Liver (tissue), 9 donors: ENCODE data around the gene GPN1. TPM values are rescaled to one million over a fixed set of nuclear protein-coding genes. Genes with fewer than 3 reads are reported as not detected.

Experiments
- DNase-seq: peaks from one replicate; pipeline ENCODE4 v3.0.0-alpha.2; 2017; ENCODE audit warnings: low spot score
- H3K27ac ChIP-seq, 2 donors: one replicate each; pipeline ENCODE4 v1.7.0; 2013; ENCODE audit warnings: inconsistent platforms in 2 of 2, low read length in 2 of 2, control low read depth in 1 of 2, low read depth in 1 of 2, mild to moderate bottlenecking in 1 of 2
- H3K27me3 ChIP-seq, 4 donors: one replicate each; pipeline versions ENCODE4 v1.6.1 to v1.7.0; 2013; ENCODE audit warnings: low read length in 3 of 4, inconsistent platforms in 1 of 4, mild to moderate bottlenecking in 1 of 4, moderate library complexity in 1 of 4; ENCODE audit not compliant: control insufficient read depth in 4 of 4, insufficient read depth in 4 of 4
- H3K36me3 ChIP-seq, 4 donors: one replicate each; pipeline versions ENCODE4 v1.6.1 to v1.7.0; 2013; ENCODE audit warnings: low read length in 3 of 4, mild to moderate bottlenecking in 3 of 4, low read depth in 1 of 4, moderate library complexity in 1 of 4; ENCODE audit not compliant: control insufficient read depth in 4 of 4, insufficient read depth in 3 of 4
- H3K4me1 ChIP-seq, 4 donors: one replicate each; pipeline versions ENCODE4 v1.6.1 to v1.7.0; 2013; ENCODE audit warnings: low read length in 3 of 4, mild to moderate bottlenecking in 3 of 4, moderate library complexity in 1 of 4; ENCODE audit not compliant: control insufficient read depth in 4 of 4, insufficient read depth in 4 of 4
- H3K4me3 ChIP-seq, 3 donors: one replicate each; pipeline versions ENCODE4 v1.6.1 to v1.7.0; 2013; ENCODE audit warnings: low read length in 3 of 3, control low read depth in 1 of 3, low read depth in 1 of 3, mild to moderate bottlenecking in 1 of 3
- H3K9ac ChIP-seq, 2 donors: one replicate each; pipeline ENCODE4 v1.7.0; 2013; ENCODE audit warnings: low read length in 2 of 2, mild to moderate bottlenecking in 2 of 2, moderate library complexity in 2 of 2, control low read depth in 1 of 2, low read depth in 1 of 2
- H3K9me3 ChIP-seq, 4 donors: one replicate each; pipeline versions ENCODE4 v1.6.1 to v1.7.0; 2013; ENCODE audit warnings: low read length in 3 of 4; ENCODE audit not compliant: control insufficient read depth in 4 of 4
- ATF3 ChIP-seq: IDR thresholded peaks from 2 replicates; pipeline ENCODE4 v1.6.1; 2016; ENCODE audit warnings: antibody characterized with exemption
- CTCF ChIP-seq: fragments of 150-350 bp; IDR thresholded peaks from 2 replicates; pipeline ENCODE4 v1.5.1; 2017; ENCODE audit warnings: improper control_type of control experiment, low read depth, low read length; ENCODE audit not compliant: missing input control
- EGR1 ChIP-seq, 2 donors: IDR thresholded peaks; 2 replicates each; pipeline ENCODE4 v1.6.1; 2016 to 2018; ENCODE audit warnings: antibody characterized with exemption in 2 of 2, low read depth in 2 of 2
- FOXA1 ChIP-seq: IDR thresholded peaks from 2 replicates; pipeline ENCODE4 v1.6.1; 2016; ENCODE audit warnings: antibody characterized with exemption
- FOXA2 ChIP-seq: IDR thresholded peaks from 2 replicates; pipeline ENCODE4 v1.6.1; 2016; ENCODE audit warnings: antibody characterized with exemption
- GABPA ChIP-seq, 2 donors: IDR thresholded peaks in 1 of 2; conservative IDR thresholded peaks in 1 of 2; 2 replicates each; pipeline ENCODE4 v1.6.1; 2016; ENCODE audit warnings: antibody characterized with exemption in 2 of 2, mild to moderate bottlenecking in 1 of 2, moderate library complexity in 1 of 2
- HNF4G ChIP-seq: IDR thresholded peaks from 2 replicates; pipeline ENCODE4 v1.6.1; 2016; ENCODE audit warnings: antibody characterized with exemption
- JUND ChIP-seq, 2 donors: IDR thresholded peaks; 2 replicates each; pipeline ENCODE4 v1.6.1; 2016; ENCODE audit warnings: antibody characterized with exemption in 2 of 2
- MAX ChIP-seq: IDR thresholded peaks from 2 replicates; pipeline ENCODE4 v1.6.1; 2016; ENCODE audit warnings: antibody characterized with exemption
- NR2F2 ChIP-seq: IDR thresholded peaks from 2 replicates; pipeline ENCODE4 v1.6.1; 2016; ENCODE audit warnings: antibody characterized with exemption
- RAD21 ChIP-seq, 2 donors: IDR thresholded peaks; 2 replicates each; pipeline ENCODE4 v1.6.1; 2016; ENCODE audit warnings: antibody characterized with exemption in 2 of 2, mild to moderate bottlenecking in 2 of 2
- REST ChIP-seq: IDR thresholded peaks from 2 replicates; pipeline ENCODE4 v1.6.1; 2016; ENCODE audit warnings: antibody characterized with exemption, mild to moderate bottlenecking
- RXRA ChIP-seq, 2 donors: IDR thresholded peaks; 2 replicates each; pipeline ENCODE4 v1.6.1; 2017 to 2018; ENCODE audit warnings: antibody characterized with exemption in 2 of 2, mild to moderate bottlenecking in 1 of 2
- SP1 ChIP-seq: IDR thresholded peaks from 2 replicates; pipeline ENCODE4 v1.6.1; 2018; ENCODE audit warnings: antibody characterized with exemption, mild to moderate bottlenecking
- TAF1 ChIP-seq: conservative IDR thresholded peaks from 2 replicates; pipeline ENCODE4 v1.6.1; 2016; ENCODE audit warnings: antibody characterized with exemption, mild to moderate bottlenecking
- YY1 ChIP-seq: IDR thresholded peaks from 2 replicates; pipeline ENCODE4 v1.6.1; 2016; ENCODE audit warnings: antibody characterized with exemption, mild to moderate bottlenecking
- ZBTB33 ChIP-seq: IDR thresholded peaks from 2 replicates; pipeline ENCODE4 v1.6.1; 2016; ENCODE audit warnings: antibody characterized with exemption
- WGBS: extraction: QIAGEN DNeasy Blood & Tissue Kit; methylation state at CpG from one replicate; pipeline ENCODE4 v1.1.7; 2013; 5-methylcytosine and 5-hydroxymethylcytosine counted together
- polyA plus RNA-seq, 2 donors: library from polyadenylated mRNA; stranded (reverse) in 1 of 2; unstranded in 1 of 2; fragments of 200-250 nt in 1 of 2; fragments of >200 nt in 1 of 2; fragmentation: Nextera tagmentation in 1 of 2; extraction: Ambion mirVana in 1 of 2; gene quantifications; one replicate each; pipeline versions ENCODE4 v1.2.1 to v1.2.3, GENCODE V29; 2013 to 2015
- total RNA-seq, 2 donors: library from RNA; depleted of rRNA; stranded (reverse); fragments of >200 nt; gene quantifications; one replicate each; pipeline ENCODE4 v1.2.3, GENCODE V29; 2014
- donor health status: healthy.
- donor health status: healthy.
- donor health status: healthy.
- donor health status: healthy.
- donor health status: healthy.

GPN1 gene
- total and polyA plus RNA-seq, 4 donors: 10.7 to 17.2 (median 12.4) TPM

- TF ChIP-seq NR2F2 (no peak), CTCF (no peak), RAD21 (IDR thresholded peaks at IDR 0.05) (no peak), YY1 (no peak), EGR1 (IDR thresholded peaks at IDR 0.05; ENCODE audit: low read depth in 2 of 2) (no peak), RXRA (IDR thresholded peaks at IDR 0.05) (no peak), GABPA (IDR thresholded peaks at IDR 0.05 in 1 of 2, conservative IDR thresholded peaks at IDR 0.05 in 1 of 2) (no peak), HNF4G (no peak), FOXA2 (no peak), FOXA1 (no peak), JUND (IDR thresholded peaks at IDR 0.05) (no peak)
Measured at GRCh38 chr2:27647737-27648136, 18.9 kb downstream of the GPN1 start (continued).

- no peaks in the 10 kb centered on the region for H3K27me3 ChIP-seq
- peaks cover 11 to 76% (median 55%) of the 10 kb centered on the region in 4 donors for H3K36me3 ChIP-seq
- H3K4me3 ChIP-seq: no peak overlapping the region
- peaks cover 0 to 7% (median 2%) of the 10 kb centered on the region in 4 donors for H3K4me1 ChIP-seq
- TF ChIP-seq HNF4G (no peak), MAX (no peak), FOXA1 (no peak), RXRA (IDR thresholded peaks at IDR 0.05) (no peak), FOXA2 (no peak), REST (no peak), RAD21 (IDR thresholded peaks at IDR 0.05) (no peak), YY1 (no peak), SP1 (no peak), ATF3 (no peak), ZBTB33 (no peak), TAF1 (no peak)
- H3K9ac ChIP-seq: no peak overlapping the region
- no peak overlapping the region for H3K27ac ChIP-seq
- no peaks in the 10 kb centered on the region for H3K9me3 ChIP-seq
- 82% methylated on average over 4 of the region's 4 CpGs for WGBS
- DNase-seq: no peak
Measured at GRCh38 chr2:27651056-27651455, 22.2 kb downstream of the GPN1 start.
